Measurements from ENCODE around the gene ARAP2.

ARAP2 gene

DNA sequence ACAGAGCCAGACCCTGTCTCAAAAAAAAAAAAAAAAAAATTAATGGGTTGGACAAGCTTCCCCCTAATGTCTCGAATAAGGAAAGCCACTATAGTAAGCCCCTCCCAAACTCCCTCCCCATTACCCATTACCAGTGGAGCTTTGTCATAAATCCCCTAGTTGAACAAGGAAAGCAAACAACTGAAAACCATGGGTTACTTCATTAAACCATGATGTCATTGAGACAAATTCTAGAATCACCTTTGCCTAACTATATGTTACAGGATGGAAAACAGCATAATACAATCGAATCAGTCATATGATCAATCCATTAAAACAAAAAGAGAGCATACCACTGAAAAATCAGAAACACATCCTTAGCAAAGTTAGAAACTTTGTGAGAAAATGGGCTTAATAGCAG lies 8.2 kb downstream of the ARAP2 start:
- H3K4me3 ChIP-seq (ENCODE audit: low read depth, low read length), result no peak overlapping the region
- no peak overlapping the region for H3K27ac ChIP-seq (ENCODE audit: low read depth, low read length)
- peaks cover 3% of the 10 kb centered on the region; the same call in 1 of the 2 replicates for H3K27me3 ChIP-seq (ENCODE audit: control insufficient read depth, insufficient read depth, low read length)
- no peaks in the 10 kb centered on the region for H3K9me3 ChIP-seq (ENCODE audit: control insufficient read depth, insufficient read depth, low read depth, low read length)
- H3K4me1 ChIP-seq (ENCODE audit: control insufficient read depth, insufficient read depth, low read length), result no peaks in the 10 kb centered on the region
- H3K36me3 ChIP-seq (ENCODE audit: control insufficient read depth, insufficient read depth, low read length), result no peaks in the 10 kb centered on the region
- H3K9ac ChIP-seq (ENCODE audit: low read length), result no peak overlapping the region

DNA sequence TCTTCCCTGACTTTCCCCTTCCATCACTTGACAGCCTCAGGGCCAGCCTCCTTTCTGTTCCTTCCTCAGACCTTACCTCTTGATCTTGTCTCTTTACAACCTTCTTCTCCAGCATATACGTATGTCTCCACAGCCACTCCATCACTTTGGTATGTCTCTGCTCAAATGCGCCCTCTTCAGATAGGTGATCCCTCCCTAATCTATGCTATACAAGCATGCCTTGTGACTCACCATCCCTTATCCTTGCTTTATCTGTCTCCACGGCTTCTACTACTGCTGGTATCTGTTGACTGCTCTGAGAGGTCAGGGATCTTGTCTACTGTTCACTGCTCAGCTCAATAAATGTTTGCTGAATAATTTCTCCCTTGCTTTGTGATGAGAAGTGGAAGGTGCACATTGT lies 9.0 kb downstream of the ARAP2 start:
- no peak overlapping the region for H3K9ac ChIP-seq (ENCODE audit: low read length)
- no peaks in the 10 kb centered on the region for H3K36me3 ChIP-seq (ENCODE audit: control insufficient read depth, insufficient read depth, low read length)
- H3K9me3 ChIP-seq (ENCODE audit: control insufficient read depth, insufficient read depth, low read depth, low read length), result no peaks in the 10 kb centered on the region
- no peaks in the 10 kb centered on the region for H3K27me3 ChIP-seq (ENCODE audit: control insufficient read depth, insufficient read depth, low read length)
- no peaks in the 10 kb centered on the region for H3K4me1 ChIP-seq (ENCODE audit: control insufficient read depth, insufficient read depth, low read length)
- H3K4me3 ChIP-seq (ENCODE audit: low read depth, low read length), result no peak overlapping the region
- no peak overlapping the region for H3K27ac ChIP-seq (ENCODE audit: low read depth, low read length)

DNA sequence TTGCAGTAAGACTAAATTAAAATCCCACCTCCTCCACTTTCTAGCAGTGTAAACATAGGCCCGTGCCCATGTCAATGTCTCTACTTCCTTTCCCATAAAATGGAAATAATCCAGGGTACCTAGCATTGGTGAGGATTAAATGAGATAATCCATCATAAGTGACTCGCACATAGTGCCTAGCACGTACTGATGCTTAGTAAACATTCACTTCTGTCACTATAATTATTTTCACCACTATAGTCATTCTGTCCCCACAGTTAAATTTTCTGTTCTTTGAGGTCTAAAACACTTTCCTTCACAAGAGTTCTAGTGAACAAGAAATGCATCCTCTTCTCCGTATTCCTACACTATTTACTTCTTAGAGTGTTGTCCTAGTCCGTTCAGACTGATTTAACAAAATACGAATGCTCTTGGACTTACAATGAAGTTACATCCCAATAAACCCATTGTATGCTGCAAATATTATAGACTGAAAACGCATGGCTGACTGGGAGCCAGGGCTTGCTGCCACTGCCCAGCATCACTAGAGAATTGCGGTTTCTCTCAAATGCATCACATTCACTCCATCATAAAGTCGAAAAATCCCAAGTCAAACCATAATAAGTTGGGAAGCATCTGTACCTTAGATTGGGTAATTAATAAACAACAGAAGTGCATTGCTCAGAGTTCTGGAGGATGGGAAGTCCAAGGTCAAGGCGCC lies 10.6 kb downstream of the ARAP2 start:
- H3K4me1 ChIP-seq (ENCODE audit: control insufficient read depth, insufficient read depth, low read length), result no peaks in the 10 kb centered on the region
- H3K27ac ChIP-seq (ENCODE audit: low read depth, low read length), result no peak overlapping the region
- no peaks in the 10 kb centered on the region for H3K9me3 ChIP-seq (ENCODE audit: control insufficient read depth, insufficient read depth, low read depth, low read length)
- H3K9ac ChIP-seq (ENCODE audit: low read length), result no peak overlapping the region
- no peaks in the 10 kb centered on the region for H3K36me3 ChIP-seq (ENCODE audit: control insufficient read depth, insufficient read depth, low read length)
- H3K27me3 ChIP-seq (ENCODE audit: control insufficient read depth, insufficient read depth, low read length), result no peaks in the 10 kb centered on the region
- H3K4me3 ChIP-seq (ENCODE audit: low read depth, low read length), result no peak overlapping the region

DNA sequence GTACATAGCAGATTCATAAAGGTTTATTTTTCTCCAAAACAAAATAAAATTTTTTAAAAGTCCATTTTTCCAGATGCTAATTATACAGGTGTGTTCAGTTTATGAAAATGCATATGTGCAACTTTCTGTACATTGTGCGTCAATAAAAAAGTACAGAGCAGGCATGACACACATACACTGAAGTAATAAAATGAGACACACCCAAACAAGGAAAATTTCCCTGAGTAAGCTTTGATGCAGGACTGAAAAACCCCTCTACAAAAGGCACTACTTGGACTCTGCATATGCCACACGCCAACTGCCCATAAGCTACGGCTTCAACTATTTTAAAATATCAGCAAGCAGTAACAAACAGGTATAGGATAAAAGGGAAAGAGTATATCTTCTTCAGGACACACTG lies 13.8 kb downstream of the ARAP2 start:
- Histone ChIP-seq H3K9ac (ENCODE audit: low read length) (no peak overlapping the region), H3K27ac (ENCODE audit: low read depth, low read length) (no peak overlapping the region), H3K9me3 (ENCODE audit: control insufficient read depth, insufficient read depth, low read depth, low read length) (no peaks in the 10 kb centered on the region), H3K27me3 (ENCODE audit: control insufficient read depth, insufficient read depth, low read length) (no peaks in the 10 kb centered on the region), H3K36me3 (ENCODE audit: control insufficient read depth, insufficient read depth, low read length) (no peaks in the 10 kb centered on the region), H3K4me3 (ENCODE audit: low read depth, low read length) (no peak overlapping the region), H3K4me1 (ENCODE audit: control insufficient read depth, insufficient read depth, low read length) (peaks cover 9% of the 10 kb centered on the region; the same call in 1 of the 2 replicates)

DNA sequence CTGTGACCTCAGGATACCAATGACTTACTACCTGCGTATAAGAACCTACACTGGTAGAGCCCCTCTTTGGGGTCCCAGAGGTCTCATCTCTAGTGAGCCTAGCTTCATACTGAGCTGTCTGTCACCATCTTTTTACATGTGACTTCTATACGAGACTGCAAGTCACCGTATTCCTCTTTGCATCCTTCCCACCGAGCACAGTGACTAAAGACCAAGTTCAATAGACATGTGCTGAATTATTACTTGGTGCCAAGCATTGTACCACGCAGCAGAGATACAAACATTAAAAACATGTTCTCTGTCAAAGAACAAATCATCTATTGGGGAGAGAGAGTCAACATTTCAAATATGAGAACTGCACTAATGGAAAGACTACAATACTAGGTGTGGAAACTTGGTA lies 16.4 kb downstream of the ARAP2 start:
- peaks cover 9% of the 10 kb centered on the region; the same call in 1 of the 2 replicates for H3K4me1 ChIP-seq (ENCODE audit: control insufficient read depth, insufficient read depth, low read length)
- no peak overlapping the region for H3K27ac ChIP-seq (ENCODE audit: low read depth, low read length)

DNA sequence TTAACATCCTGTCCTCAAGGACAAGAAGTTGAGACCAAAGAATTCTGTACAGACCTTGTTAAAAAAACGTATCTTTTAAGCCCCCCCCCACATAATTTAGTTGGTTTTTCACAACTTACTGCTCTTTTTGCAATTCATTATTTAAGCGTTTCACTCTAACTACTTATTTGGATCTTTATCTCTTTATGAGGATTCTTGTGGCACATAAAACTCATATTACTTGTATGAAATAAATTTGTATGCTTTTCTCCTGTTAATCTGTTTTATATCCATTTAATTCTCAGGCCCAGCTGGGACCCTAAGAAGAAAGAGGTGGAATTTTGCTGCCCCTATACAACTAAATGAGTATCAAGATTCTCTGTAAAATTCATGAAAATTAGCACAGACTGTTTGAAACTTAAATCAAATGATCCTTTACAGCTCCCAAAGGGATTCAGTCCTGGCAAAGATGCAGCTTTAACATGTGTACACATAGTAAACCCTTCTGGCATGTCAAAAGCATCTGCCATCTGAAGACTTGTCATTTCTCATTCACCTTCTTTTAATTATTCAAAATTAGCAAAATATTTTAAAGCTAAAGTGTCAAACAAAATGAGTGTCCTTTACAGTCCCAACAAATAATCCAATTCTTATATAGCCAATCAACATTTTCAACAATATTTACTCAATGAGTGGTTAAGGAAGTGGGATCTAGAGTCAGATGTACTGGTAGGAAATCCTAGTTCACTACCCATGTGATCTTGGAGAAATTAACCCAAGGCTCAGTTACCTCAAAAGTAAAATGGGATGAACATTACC lies 17.7 kb downstream of the ARAP2 start:
- no peaks in the 10 kb centered on the region for H3K9me3 ChIP-seq (ENCODE audit: control insufficient read depth, insufficient read depth, low read depth, low read length)
- H3K4me3 ChIP-seq (ENCODE audit: low read depth, low read length), result no peak overlapping the region
- H3K27me3 ChIP-seq (ENCODE audit: control insufficient read depth, insufficient read depth, low read length), result no peaks in the 10 kb centered on the region
- H3K36me3 ChIP-seq (ENCODE audit: control insufficient read depth, insufficient read depth, low read length), result no peaks in the 10 kb centered on the region
- no peak overlapping the region for H3K9ac ChIP-seq (ENCODE audit: low read length)
- H3K4me1 ChIP-seq (ENCODE audit: control insufficient read depth, insufficient read depth, low read length), result peaks cover 9% of the 10 kb centered on the region; the same call in 1 of the 2 replicates
- no peak overlapping the region for H3K27ac ChIP-seq (ENCODE audit: low read depth, low read length)

More for the DNA sequence above, 16.4 kb downstream of the ARAP2 start:
- Histone ChIP-seq H3K27me3 (ENCODE audit: control insufficient read depth, insufficient read depth, low read length) (no peaks in the 10 kb centered on the region), H3K9ac (ENCODE audit: low read length) (no peak overlapping the region), H3K4me3 (ENCODE audit: low read depth, low read length) (no peak overlapping the region), H3K9me3 (ENCODE audit: control insufficient read depth, insufficient read depth, low read depth, low read length) (no peaks in the 10 kb centered on the region), H3K36me3 (ENCODE audit: control insufficient read depth, insufficient read depth, low read length) (no peaks in the 10 kb centered on the region)

DNA sequence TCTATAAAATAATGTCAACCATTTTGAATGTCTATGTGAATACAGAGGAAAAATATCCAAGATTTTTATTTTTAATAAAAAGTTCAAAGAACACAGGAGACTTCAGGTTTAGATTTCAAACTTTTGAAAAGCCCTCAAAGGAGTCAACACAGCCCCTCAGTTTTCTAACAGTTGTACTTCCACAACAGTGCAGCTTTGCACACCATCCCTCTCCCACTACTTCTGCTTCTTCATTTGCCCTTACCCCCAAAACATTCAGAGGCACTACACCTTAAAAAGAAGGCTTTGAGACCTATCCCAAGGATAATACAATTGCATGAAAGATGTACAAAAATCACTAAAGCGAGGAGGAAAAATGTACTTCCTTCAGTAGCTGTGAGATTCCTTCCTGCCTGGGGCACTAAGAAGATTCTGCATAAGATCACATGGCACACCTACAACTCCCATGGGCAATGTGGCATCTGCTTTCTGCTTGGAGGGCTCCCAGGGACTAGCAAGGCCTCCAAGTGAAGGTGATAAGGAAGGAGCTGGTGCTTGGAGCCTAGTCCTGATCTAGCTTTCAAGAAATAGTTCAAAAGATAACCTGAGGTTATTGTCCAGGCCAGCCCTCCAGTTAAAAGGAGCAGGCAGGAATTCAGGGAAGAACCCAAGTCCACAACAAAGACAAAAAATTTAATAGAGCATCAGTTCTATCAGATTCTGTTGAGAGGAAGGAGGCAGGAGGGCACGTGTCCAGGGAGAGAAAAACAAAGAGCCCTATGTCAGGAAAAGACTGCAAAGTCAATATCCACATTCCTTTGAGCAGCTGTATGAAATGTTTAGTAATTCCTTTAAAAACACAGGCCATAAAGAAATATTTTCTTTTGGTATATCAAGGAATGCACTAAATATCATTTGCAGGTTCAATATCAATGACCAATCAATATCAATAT lies 19.1 kb downstream of the ARAP2 start:
- Histone ChIP-seq H3K9ac (ENCODE audit: low read length) (no peak overlapping the region), H3K36me3 (ENCODE audit: control insufficient read depth, insufficient read depth, low read length) (no peaks in the 10 kb centered on the region), H3K27ac (ENCODE audit: low read depth, low read length) (no peak overlapping the region), H3K9me3 (ENCODE audit: control insufficient read depth, insufficient read depth, low read depth, low read length) (no peaks in the 10 kb centered on the region), H3K4me1 (ENCODE audit: control insufficient read depth, insufficient read depth, low read length) (peaks cover 9% of the 10 kb centered on the region; the same call in 1 of the 2 replicates), H3K4me3 (ENCODE audit: low read depth, low read length) (no peak overlapping the region), H3K27me3 (ENCODE audit: control insufficient read depth, insufficient read depth, low read length) (no peaks in the 10 kb centered on the region)

DNA sequence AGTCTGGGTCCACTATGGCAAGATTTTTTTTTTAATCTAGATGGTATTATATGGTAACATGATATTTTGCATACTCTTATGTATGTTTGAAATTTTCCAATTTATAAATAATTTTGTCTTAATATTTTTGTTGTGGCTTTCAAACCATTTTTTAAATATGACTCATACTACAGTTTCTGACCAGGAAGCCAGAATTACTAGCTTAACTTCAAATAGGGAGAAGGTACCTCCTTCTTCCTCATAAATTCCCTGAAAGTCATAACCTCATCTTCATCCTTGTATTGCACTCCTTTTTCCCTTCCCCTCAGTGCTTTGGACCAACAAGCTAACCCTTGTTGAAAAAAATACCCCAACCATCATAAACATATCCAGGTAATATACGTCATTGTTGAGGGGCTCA lies 21.6 kb downstream of the ARAP2 start:
- Histone ChIP-seq H3K36me3 (ENCODE audit: control insufficient read depth, insufficient read depth, low read length) (no peaks in the 10 kb centered on the region), H3K27ac (ENCODE audit: low read depth, low read length) (no peak overlapping the region), H3K9me3 (ENCODE audit: control insufficient read depth, insufficient read depth, low read depth, low read length) (no peaks in the 10 kb centered on the region), H3K4me3 (ENCODE audit: low read depth, low read length) (no peak overlapping the region), H3K9ac (ENCODE audit: low read length) (no peak overlapping the region), H3K4me1 (ENCODE audit: control insufficient read depth, insufficient read depth, low read length) (peaks cover 7% of the 10 kb centered on the region; the same call in 1 of the 2 replicates), H3K27me3 (ENCODE audit: control insufficient read depth, insufficient read depth, low read length) (no peaks in the 10 kb centered on the region)

DNA sequence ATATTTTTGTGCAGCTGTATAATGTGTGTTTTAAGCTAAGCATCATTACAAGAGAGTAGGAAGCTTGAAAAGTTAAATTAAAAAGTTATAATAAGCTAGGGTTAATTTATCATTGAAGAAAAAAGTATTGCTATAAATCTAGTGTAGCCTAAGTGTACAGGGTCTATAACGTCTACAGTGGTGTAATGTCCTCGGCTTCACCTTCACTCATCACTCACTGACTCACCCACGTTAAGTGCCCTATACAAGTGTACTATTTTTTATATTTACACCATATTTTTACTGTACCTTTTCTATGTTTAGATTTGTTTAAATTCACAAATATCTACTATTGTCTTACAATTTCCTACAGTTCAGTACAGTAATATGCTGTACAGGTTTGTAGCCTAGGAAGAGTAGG lies 23.5 kb downstream of the ARAP2 start:
- no peaks in the 10 kb centered on the region for H3K36me3 ChIP-seq (ENCODE audit: control insufficient read depth, insufficient read depth, low read length)
- no peak overlapping the region for H3K27ac ChIP-seq (ENCODE audit: low read depth, low read length)
- no peak overlapping the region for H3K9ac ChIP-seq (ENCODE audit: low read length)
- H3K9me3 ChIP-seq (ENCODE audit: control insufficient read depth, insufficient read depth, low read depth, low read length), result no peaks in the 10 kb centered on the region
- no peak overlapping the region for H3K4me3 ChIP-seq (ENCODE audit: low read depth, low read length)
- no peaks in the 10 kb centered on the region for H3K27me3 ChIP-seq (ENCODE audit: control insufficient read depth, insufficient read depth, low read length)
- no peaks in the 10 kb centered on the region for H3K4me1 ChIP-seq (ENCODE audit: control insufficient read depth, insufficient read depth, low read length)

DNA sequence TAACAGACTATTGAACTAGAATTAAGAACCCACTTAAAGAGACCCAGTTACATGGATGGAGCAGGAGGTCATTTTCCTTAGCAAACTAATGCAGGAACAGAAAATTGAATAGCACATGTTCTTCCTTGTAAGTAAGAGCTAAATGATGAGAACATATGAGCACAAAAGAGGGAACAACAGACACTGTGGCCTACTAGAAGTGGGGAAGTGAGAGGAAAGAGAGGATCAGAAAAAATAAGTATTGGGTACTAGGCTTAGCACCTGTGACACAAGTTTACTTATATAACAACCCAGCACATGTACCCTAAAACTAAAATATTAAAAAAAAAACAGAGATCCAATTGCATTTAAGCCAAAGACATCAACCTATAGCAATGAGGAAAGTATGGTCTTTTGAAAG lies 26.2 kb downstream of the ARAP2 start:
- Histone ChIP-seq H3K27me3 (ENCODE audit: control insufficient read depth, insufficient read depth, low read length) (no peaks in the 10 kb centered on the region), H3K4me3 (ENCODE audit: low read depth, low read length) (no peak overlapping the region), H3K27ac (ENCODE audit: low read depth, low read length) (no peak overlapping the region), H3K36me3 (ENCODE audit: control insufficient read depth, insufficient read depth, low read length) (no peaks in the 10 kb centered on the region), H3K9ac (ENCODE audit: low read length) (no peak overlapping the region), H3K9me3 (ENCODE audit: control insufficient read depth, insufficient read depth, low read depth, low read length) (no peaks in the 10 kb centered on the region), H3K4me1 (ENCODE audit: control insufficient read depth, insufficient read depth, low read length) (no peaks in the 10 kb centered on the region)
